Esophagus (tissue), 2 donors: ENCODE measurements around the gene ADARB1. TPM values are rescaled to one million over a fixed set of nuclear protein-coding genes. Genes with fewer than 3 reads are reported as not detected.
"Not testable (repeated sequence)": the region's sequence is repeated elsewhere in the genome, so short reads cannot be mapped to it uniquely, and the experiment has no call there.

Source experiments
- H3K27ac ChIP-seq, 2 donors: one replicate each; pipeline ENCODE4 v1.5.1; 2013; ENCODE audit warnings: low read depth in 2 of 2, mild to moderate bottlenecking in 2 of 2, inconsistent platforms in 1 of 2, low read length in 1 of 2, moderate library complexity in 1 of 2
- H3K27me3 ChIP-seq, 2 donors: one replicate each; pipeline ENCODE4 v1.6.1; 2013; ENCODE audit warnings: low read length in 2 of 2, control low read depth in 1 of 2, mild to moderate bottlenecking in 1 of 2; ENCODE audit not compliant: insufficient read depth in 2 of 2, control insufficient read depth in 1 of 2
- H3K36me3 ChIP-seq, 2 donors: one replicate each; pipeline ENCODE4 v1.6.1; 2013; ENCODE audit warnings: low read length in 1 of 2; ENCODE audit not compliant: control insufficient read depth in 2 of 2, insufficient read depth in 2 of 2
- H3K4me1 ChIP-seq, 2 donors: one replicate each; pipeline ENCODE4 v1.6.1; 2013; ENCODE audit warnings: low read length in 1 of 2; ENCODE audit not compliant: control insufficient read depth in 2 of 2, insufficient read depth in 2 of 2
- H3K4me3 ChIP-seq, 2 donors: one replicate each; pipeline ENCODE4 v1.5.1; 2013; ENCODE audit warnings: low read length in 2 of 2, mild to moderate bottlenecking in 2 of 2, low read depth in 1 of 2, moderate library complexity in 1 of 2
- H3K9me3 ChIP-seq, 2 donors: one replicate each; pipeline ENCODE4 v1.6.1; 2013; ENCODE audit warnings: mild to moderate bottlenecking in 2 of 2, low read depth in 1 of 2, low read length in 1 of 2, moderate library complexity in 1 of 2; ENCODE audit not compliant: control insufficient read depth in 2 of 2, insufficient read depth in 1 of 2
- WGBS, 2 donors: extraction: QIAGEN DNeasy Blood & Tissue Kit; methylation state at CpG; one replicate each; pipeline ENCODE4 v1.1.7; 2013; 5-methylcytosine and 5-hydroxymethylcytosine counted together
- polyA plus RNA-seq, 2 donors: library from polyadenylated mRNA; stranded (reverse); fragments of 200-250 nt; gene quantifications; one replicate each; pipeline ENCODE4 v1.2.3, GENCODE V29; 2013
- donor health status: healthy with polysubstance abuse.
- donor health status: Bipolar disorder and iron deficiency.

The ADARB1 gene, protein sequence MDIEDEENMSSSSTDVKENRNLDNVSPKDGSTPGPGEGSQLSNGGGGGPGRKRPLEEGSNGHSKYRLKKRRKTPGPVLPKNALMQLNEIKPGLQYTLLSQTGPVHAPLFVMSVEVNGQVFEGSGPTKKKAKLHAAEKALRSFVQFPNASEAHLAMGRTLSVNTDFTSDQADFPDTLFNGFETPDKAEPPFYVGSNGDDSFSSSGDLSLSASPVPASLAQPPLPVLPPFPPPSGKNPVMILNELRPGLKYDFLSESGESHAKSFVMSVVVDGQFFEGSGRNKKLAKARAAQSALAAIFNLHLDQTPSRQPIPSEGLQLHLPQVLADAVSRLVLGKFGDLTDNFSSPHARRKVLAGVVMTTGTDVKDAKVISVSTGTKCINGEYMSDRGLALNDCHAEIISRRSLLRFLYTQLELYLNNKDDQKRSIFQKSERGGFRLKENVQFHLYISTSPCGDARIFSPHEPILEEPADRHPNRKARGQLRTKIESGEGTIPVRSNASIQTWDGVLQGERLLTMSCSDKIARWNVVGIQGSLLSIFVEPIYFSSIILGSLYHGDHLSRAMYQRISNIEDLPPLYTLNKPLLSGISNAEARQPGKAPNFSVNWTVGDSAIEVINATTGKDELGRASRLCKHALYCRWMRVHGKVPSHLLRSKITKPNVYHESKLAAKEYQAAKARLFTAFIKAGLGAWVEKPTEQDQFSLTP
- 1 to 10 TPM; 4.7 to 7.9 TPM for polyA plus RNA-seq

DNA sequence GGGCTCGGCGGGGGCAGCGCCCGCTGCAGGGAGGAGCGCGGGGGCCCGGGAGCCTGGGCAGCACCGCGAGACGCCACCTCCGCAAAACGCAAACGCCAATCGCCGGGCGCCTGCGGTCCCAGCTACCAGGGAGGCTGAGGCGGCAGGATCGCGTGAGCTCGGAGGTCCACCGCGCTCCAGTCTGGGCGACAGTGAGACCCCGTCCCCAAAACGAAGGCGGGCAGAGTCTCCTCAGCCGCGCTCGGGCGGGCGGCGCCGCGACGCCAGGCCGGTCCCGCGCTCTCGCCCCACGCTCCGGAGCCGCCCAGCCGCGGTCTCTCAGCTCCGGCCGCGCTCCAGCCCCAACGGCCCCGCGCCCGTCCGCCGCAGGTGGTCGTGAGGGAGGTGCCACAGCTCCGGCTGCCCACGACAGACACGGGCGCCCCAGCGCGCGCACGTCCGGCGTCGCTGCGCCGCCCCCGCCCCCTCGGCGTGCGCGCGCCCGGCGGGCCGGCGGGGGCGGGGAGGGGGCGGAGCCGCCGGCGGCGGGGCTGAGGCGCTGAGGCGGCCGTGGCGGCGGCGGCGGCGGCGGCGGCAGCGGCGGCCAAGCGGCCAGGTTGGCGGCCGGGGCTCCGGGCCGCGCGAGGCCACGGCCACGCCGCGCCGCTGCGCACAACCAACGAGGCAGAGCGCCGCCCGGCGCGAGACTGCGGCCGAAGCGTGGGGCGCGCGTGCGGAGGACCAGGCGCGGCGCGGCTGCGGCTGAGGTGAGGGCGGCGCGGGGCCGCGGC lies at the start of gene ADARB1:
TSS of gene ADARB1 (plus strand) at position 533 of the 770 bp plus-strand sequence. CDS start 97,077 bp downstream, outside the sequence.
- WGBS, 2 donors: 1% methylated on average over 59 to 132 of the region's 132 CpGs
- peak within 1 kb of the TSS; percentile 92 for H3K27ac ChIP-seq
- no peaks in the 10 kb centered on the region for H3K4me1 ChIP-seq
- H3K27me3 ChIP-seq: no peaks in the 10 kb centered on the region
- no peaks in the 10 kb centered on the region for H3K9me3 ChIP-seq
- peak within 1 kb of the TSS; percentile 78 to 99 for H3K4me3 ChIP-seq
- no peaks in the 10 kb centered on the region for H3K36me3 ChIP-seq

DNA sequence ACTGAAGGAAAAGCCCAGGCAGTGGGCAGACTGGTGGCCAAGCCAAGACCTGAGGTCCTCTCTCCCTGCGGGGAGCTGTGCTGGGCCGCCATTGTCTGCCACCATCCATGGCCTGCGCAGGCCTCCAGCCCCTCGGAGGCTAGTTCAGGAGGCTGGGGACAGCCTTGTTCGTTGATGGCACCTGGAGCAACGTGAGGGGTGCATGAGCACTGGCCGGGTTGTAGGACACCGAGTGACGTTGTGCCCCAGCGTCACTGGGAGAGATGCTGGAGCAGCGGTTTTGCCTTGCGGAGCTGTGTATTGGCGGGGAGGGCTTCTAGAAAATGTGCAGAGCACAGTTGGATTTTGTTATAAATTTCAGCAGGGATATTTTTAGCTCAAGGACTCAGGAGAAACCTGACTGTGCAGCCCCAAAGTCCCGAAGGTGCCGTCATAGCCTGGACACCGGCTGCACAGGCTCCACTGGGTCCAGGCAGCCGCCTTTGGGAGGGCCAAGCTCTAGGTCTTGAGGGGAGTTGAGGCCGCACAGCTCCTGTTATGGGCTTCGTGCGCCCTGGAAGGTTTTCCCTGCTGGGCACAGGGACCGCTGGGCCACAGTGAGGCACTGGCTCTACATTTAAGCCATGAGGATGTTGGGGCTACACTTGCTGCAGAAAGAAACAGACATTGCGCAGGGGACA lies 48.2 kb upstream of the ADARB1 start:
- Histone ChIP-seq H3K9me3 (no peaks in the 10 kb centered on the region), H3K27me3 (no peaks in the 10 kb centered on the region), H3K36me3 (no peaks in the 10 kb centered on the region), H3K4me1 (peaks cover 0 to under 1% of the 10 kb centered on the region in 2 donors), H3K27ac (no peak overlapping the region), H3K4me3 (no peak overlapping the region)
- 90 to 94% methylated on average over 22 of the region's 22 CpGs for WGBS, 2 donors

GRCh38 chr21:45026826-45027225 lies 47.6 kb upstream of the ADARB1 start:
- Histone ChIP-seq H3K9me3 (no peaks in the 10 kb centered on the region), H3K27ac (no peak overlapping the region), H3K4me3 (no peak overlapping the region), H3K4me1 (peaks cover 0 to 6% of the 10 kb centered on the region in 2 donors), H3K27me3 (no peaks in the 10 kb centered on the region), H3K36me3 (no peaks in the 10 kb centered on the region)
- 89 to 93% methylated on average over 12 of the region's 12 CpGs for WGBS, 2 donors

GRCh38 chr21:45027241-45028196 lies 46.9 kb upstream of the ADARB1 start:
- 87 to 91% methylated on average over 20 to 21 of the region's 21 CpGs for WGBS, 2 donors
- Histone ChIP-seq H3K4me1 (peaks cover 5 to 8% of the 10 kb centered on the region in 2 donors), H3K36me3 (no peaks in the 10 kb centered on the region), H3K27me3 (no peaks in the 10 kb centered on the region), H3K27ac (no peak overlapping the region), H3K4me3 (no peak overlapping the region), H3K9me3 (no peaks in the 10 kb centered on the region)

- not testable (repeated sequence) for H3K27me3 ChIP-seq, H3K9me3 ChIP-seq, H3K36me3 ChIP-seq, H3K4me1 ChIP-seq, H3K4me3 ChIP-seq, H3K27ac ChIP-seq
- 92 to 93% methylated on average over 12 of the region's 12 CpGs for WGBS, 2 donors
These were observed 45.7 kb upstream of the ADARB1 start for GRCh38 chr21:45028645-45029044.

- Histone ChIP-seq H3K27ac (peak overlapping the region; percentile 1 to 3), H3K4me3 (no peak overlapping the region), H3K4me1 (peaks cover 8% of the 10 kb centered on the region in 2 donors), H3K9me3 (no peaks in the 10 kb centered on the region), H3K36me3 (no peaks in the 10 kb centered on the region), H3K27me3 (no peaks in the 10 kb centered on the region)
- 75 to 79% methylated on average over 14 of the region's 14 CpGs for WGBS, 2 donors
These were observed 45.0 kb upstream of the ADARB1 start for GRCh38 chr21:45029298-45029947.

DNA sequence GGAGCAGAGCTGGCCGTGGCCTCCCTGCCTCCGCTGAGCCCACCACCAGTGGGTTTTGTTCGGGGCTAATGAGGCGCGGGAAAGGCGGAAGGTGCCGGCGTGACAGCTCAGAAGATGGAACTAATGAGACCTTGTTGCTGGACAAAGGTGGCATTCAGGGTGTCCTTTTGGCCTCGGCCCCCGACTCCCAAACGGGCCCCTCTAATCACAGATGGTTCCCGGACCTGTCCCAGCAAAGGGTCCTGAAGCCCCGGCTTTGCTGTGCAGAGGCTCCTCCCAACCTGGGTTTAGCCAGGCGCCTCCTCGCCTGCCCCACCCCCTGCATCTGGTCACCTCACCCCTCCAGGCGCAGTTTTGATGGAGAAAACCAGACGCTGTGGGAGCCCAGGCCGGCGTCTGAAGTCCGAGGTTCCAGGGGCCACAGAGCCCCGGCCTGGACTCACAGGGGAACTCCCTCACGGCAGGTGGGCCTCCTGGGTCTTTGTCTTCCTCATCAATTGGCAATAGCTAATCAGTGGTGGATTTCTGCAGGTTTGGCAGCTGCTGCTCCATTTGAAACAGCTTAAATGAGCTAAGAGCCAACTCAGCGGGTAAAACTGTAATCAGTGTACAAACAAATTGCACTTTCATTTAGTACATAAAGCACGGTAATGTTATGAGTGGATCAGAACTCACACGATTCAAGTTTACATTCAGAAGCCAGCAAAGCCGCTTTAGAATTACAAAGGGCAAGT lies 44.3 kb upstream of the ADARB1 start:
- H3K27ac ChIP-seq: peak overlapping the region; percentile 1 to 3
- H3K4me1 ChIP-seq: peaks cover 8 to 10% of the 10 kb centered on the region in 2 donors
- WGBS, 2 donors: 66 to 77% methylated on average over 26 of the region's 26 CpGs
- no peak overlapping the region for H3K4me3 ChIP-seq
- no peaks in the 10 kb centered on the region for H3K9me3 ChIP-seq
- H3K36me3 ChIP-seq: no peaks in the 10 kb centered on the region
- no peaks in the 10 kb centered on the region for H3K27me3 ChIP-seq
